Thoracic aorta (tissue), 2 donors: ENCODE results near the gene IGF2R. TPM values are rescaled to one million over a fixed set of nuclear protein-coding genes. Genes with fewer than 3 reads are reported as not detected.
"Not testable (repeated sequence)": the region's sequence is repeated elsewhere in the genome, so short reads cannot be mapped to it uniquely, and the experiment has no call there.

ENCODE experiments used
- ATAC-seq: fragments of 150-250 bp; one replicate; pipeline ENCODE4 v1.8.0; 2017; ENCODE audit warnings: low read depth; ENCODE audit not compliant: insufficient number of reproducible peaks, low FRiP score
- DNase-seq: peaks from one replicate; pipeline ENCODE4 v3.0.0-alpha.2; 2020; ENCODE audit warnings: low spot score
- H3K27ac ChIP-seq, 2 donors: fragments of 200-600 bp; sonication (generic); 1 replicate in 1 of 2; 2 replicates in 1 of 2; pipeline ENCODE4 v1.5.1; 2016; ENCODE audit warnings: mild to moderate bottlenecking in 2 of 2, moderate library complexity in 2 of 2
- H3K27me3 ChIP-seq: fragments of 200-600 bp; sonication (generic); replicated peaks from 2 replicates; pipeline ENCODE4 v1.6.0; 2016; ENCODE audit warnings: mild to moderate bottlenecking; ENCODE audit not compliant: insufficient read depth
- H3K36me3 ChIP-seq: fragments of 200-600 bp; sonication (generic); one replicate; pipeline ENCODE4 v1.5.1; 2016
- H3K4me1 ChIP-seq, 2 donors: fragments of 200-600 bp; sonication (generic); 1 replicate in 1 of 2; 2 replicates in 1 of 2; pipeline versions ENCODE4 v1.5.1 to v1.6.0; 2016; ENCODE audit warnings: low read depth in 2 of 2, mild to moderate bottlenecking in 1 of 2; ENCODE audit not compliant: control insufficient read depth in 1 of 2
- H3K4me3 ChIP-seq: fragments of 200-600 bp; sonication (generic); 2 replicates; pipeline ENCODE4 v1.5.1; 2016; ENCODE audit warnings: mild to moderate bottlenecking
- H3K9me3 ChIP-seq: fragments of 200-600 bp; sonication (generic); 2 replicates; pipeline ENCODE4 v1.5.1; 2016
- total RNA-seq, 2 donors: library from RNA; depleted of rRNA; stranded (reverse); fragments of >200 nt; gene quantifications; one replicate each; pipeline versions ENCODE4 v1.1.0 to v1.2.3, GENCODE V29; 2016
- TF ChIP-seq, protein P1 (sequence below): fragments of 200-600 bp; sonication (generic); IDR thresholded peaks from one replicate; pipeline ENCODE4 v1.5.1; 2019; ENCODE audit warnings: antibody characterized with exemption

The IGF2R gene
- total RNA-seq, 2 donors from 2014 or later = 82.2 to 88.4 TPM

DNA sequence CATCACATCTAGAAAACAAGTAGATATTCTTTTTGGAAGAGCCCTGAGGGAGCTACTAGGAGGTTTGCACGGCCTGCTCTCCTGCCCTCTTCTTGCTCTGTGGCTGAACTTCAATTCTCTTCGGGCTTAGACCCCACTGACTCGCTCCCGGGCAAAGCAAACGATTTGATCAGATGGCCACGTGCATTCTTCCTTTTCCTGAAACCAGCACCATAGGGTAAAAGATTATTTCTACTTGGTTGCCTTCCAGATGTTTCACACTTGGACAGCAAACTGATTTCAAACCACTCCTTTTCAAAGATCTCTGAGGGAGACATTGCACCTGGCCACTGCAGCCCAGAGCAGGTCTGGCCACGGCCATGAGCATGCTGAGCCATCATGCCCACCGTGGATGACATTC, 152.7 kb downstream of the IGF2R start, which contains the start of gene SLC22A1:
TSS of gene SLC22A1 (plus strand) at position 258 of the 400 bp plus-strand sequence. CDS start at position 379, 121 bp downstream.
- H3K27ac ChIP-seq = peak within 1 kb of the TSS in 1 of 2 donors; percentile 11
- peaks cover 7 to 21% of the 10 kb centered on the region in 2 donors for H3K4me1 ChIP-seq
- no peaks in the 10 kb centered on the region for H3K27me3 ChIP-seq
- H3K36me3 ChIP-seq = no peaks in the 10 kb centered on the region
- no peak within 1 kb of the TSS for H3K4me3 ChIP-seq
- TF ChIP-seq, protein P1, sequence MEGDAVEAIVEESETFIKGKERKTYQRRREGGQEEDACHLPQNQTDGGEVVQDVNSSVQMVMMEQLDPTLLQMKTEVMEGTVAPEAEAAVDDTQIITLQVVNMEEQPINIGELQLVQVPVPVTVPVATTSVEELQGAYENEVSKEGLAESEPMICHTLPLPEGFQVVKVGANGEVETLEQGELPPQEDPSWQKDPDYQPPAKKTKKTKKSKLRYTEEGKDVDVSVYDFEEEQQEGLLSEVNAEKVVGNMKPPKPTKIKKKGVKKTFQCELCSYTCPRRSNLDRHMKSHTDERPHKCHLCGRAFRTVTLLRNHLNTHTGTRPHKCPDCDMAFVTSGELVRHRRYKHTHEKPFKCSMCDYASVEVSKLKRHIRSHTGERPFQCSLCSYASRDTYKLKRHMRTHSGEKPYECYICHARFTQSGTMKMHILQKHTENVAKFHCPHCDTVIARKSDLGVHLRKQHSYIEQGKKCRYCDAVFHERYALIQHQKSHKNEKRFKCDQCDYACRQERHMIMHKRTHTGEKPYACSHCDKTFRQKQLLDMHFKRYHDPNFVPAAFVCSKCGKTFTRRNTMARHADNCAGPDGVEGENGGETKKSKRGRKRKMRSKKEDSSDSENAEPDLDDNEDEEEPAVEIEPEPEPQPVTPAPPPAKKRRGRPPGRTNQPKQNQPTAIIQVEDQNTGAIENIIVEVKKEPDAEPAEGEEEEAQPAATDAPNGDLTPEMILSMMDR = no peak
- H3K9me3 ChIP-seq = no peaks in the 10 kb centered on the region
- DNase-seq (no peak), ATAC-seq (no peak)

GRCh38 chr6:160121981-160122380, 153.1 kb downstream of the IGF2R start:
- no peak for DNase-seq
- Histone ChIP-seq H3K27ac (no peak overlapping the region), H3K4me1 (peaks cover 7 to 21% of the 10 kb centered on the region in 2 donors), H3K36me3 (no peaks in the 10 kb centered on the region), H3K9me3 (no peaks in the 10 kb centered on the region), H3K27me3 (no peaks in the 10 kb centered on the region), H3K4me3 (no peak overlapping the region)
- TF ChIP-seq, protein P1 = no peak
- ATAC-seq = no peak

DNA sequence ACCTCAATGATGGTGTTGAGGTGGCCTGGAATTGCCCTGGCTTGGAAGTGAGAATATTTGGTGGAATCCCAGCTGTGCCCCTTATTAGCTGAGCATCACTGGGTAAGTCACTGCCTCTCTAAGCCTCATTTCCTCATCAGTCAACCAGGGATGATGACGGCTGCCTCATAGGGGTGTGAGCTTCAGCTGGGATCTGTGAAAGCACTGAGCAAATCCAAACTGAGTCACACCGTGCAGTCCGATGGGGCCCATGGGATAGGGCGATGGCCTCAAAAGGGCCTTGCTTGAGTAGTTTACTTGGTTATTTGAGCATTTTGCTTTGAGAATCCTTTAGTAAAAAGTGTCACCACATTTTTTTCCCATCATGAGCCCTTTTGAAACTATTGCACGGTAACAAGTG, 153.9 kb downstream of the IGF2R start:
- TF ChIP-seq, protein P1 = no peak
- Histone ChIP-seq H3K9me3 (no peaks in the 10 kb centered on the region), H3K27ac (no peak overlapping the region), H3K27me3 (no peaks in the 10 kb centered on the region), H3K4me3 (no peak overlapping the region), H3K4me1 (peaks cover 7 to 21% of the 10 kb centered on the region in 2 donors), H3K36me3 (no peaks in the 10 kb centered on the region)
- DNase-seq (no peak), ATAC-seq (no peak)

GRCh38 chr6:160124007-160124406, 155.1 kb downstream of the IGF2R start:
- Histone ChIP-seq H3K4me1 (peaks cover 7 to 21% of the 10 kb centered on the region in 2 donors), H3K36me3 (no peaks in the 10 kb centered on the region), H3K27me3 (no peaks in the 10 kb centered on the region), H3K4me3 (no peak overlapping the region), H3K9me3 (no peaks in the 10 kb centered on the region), H3K27ac (no peak overlapping the region)
- TF ChIP-seq, protein P1 = no peak
- ATAC-seq (no peak), DNase-seq (no peak)

- peaks cover 7 to 20% of the 10 kb centered on the region in 2 donors for H3K4me1 ChIP-seq
- H3K27ac ChIP-seq = no peak overlapping the region
- no peaks in the 10 kb centered on the region for H3K36me3 ChIP-seq
- H3K4me3 ChIP-seq = no peak overlapping the region
- no peaks in the 10 kb centered on the region for H3K27me3 ChIP-seq
- no peaks in the 10 kb centered on the region for H3K9me3 ChIP-seq
- no peak for DNase-seq
- TF ChIP-seq, protein P1 = no peak
- ATAC-seq = no peak
Measured at GRCh38 chr6:160124605-160125004, 155.7 kb downstream of the IGF2R start.

DNA sequence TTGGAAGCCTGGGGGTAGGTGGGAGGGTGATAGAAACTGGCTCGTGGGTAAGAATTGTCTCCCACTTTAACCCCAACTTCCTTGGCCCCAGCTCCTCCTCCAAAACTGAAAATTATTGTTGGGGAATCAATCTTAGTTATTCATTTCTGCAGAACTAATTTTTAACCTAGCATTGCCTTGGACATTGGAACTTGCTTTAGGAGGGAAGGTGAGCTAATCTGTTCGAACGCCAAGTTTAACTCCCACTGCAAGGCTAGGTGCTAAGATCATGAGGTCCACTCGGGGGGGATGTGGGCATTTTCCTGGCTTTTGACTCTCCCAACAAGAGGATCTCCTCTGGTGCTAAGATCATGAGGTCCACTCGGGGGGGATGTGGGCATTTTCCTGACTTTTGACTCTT, 156.2 kb downstream of the IGF2R start:
- not testable (repeated sequence) for H3K36me3 ChIP-seq, H3K27me3 ChIP-seq, H3K4me3 ChIP-seq, H3K27ac ChIP-seq, DNase-seq, ATAC-seq, H3K9me3 ChIP-seq
- H3K4me1 ChIP-seq = peaks cover 7 to 15% of the 10 kb centered on the region in 2 donors
